Uterus (tissue), 2 donors: ENCODE measurements around the gene PIK3R3.

Source experiments
- CTCF ChIP-seq, 4 experiments: fragments of 200-600 bp in 2 of 4; fragments of 450-650 bp in 2 of 4; sonication (generic) in 2 of 4; IDR thresholded peaks; one replicate each; pipeline ENCODE4 v1.5.1; 2016 to 2019; ENCODE audit warnings: antibody characterized with exemption in 4 of 4, mild to moderate bottlenecking in 2 of 4, moderate library complexity in 1 of 4
- POLR2A ChIP-seq, 2 donors: fragments of 450-650 bp; IDR thresholded peaks; one replicate each; pipeline ENCODE4 v1.6.1; 2016; ENCODE audit warnings: antibody characterized with exemption in 2 of 2, mild to moderate bottlenecking in 1 of 2, moderate library complexity in 1 of 2

- TF ChIP-seq CTCF (IDR thresholded peaks at IDR 0.05), result no peak
- no peak for TF ChIP-seq POLR2A (IDR thresholded peaks at IDR 0.05)
Measured at GRCh38 chr1:46061146-46061545, 71.3 kb downstream of the PIK3R3 start.
